Muscle layer of colon (tissue), 2 donors: Measurements from ENCODE around the gene SLC16A7.
A peak's percentile ranks its signal among the peaks of the same experiment; 100 is the strongest.
"Not testable (repeated sequence)": the region's sequence is repeated elsewhere in the genome, so short reads cannot be mapped to it uniquely, and the experiment has no call there.

ENCODE experiments used
- H3K27ac ChIP-seq: one replicate; pipeline ENCODE4 v1.7.0; 2013; ENCODE audit warnings: low read depth, mild to moderate bottlenecking, low read length, moderate library complexity
- H3K27me3 ChIP-seq, 2 donors: one replicate each; pipeline ENCODE4 v1.7.0; 2013; ENCODE audit warnings: low read length in 2 of 2, mild to moderate bottlenecking in 2 of 2; ENCODE audit not compliant: insufficient read depth in 2 of 2, control insufficient read depth in 1 of 2
- H3K36me3 ChIP-seq: one replicate; pipeline ENCODE4 v1.7.0; 2013; ENCODE audit warnings: mild to moderate bottlenecking, low read length; ENCODE audit not compliant: insufficient read depth
- H3K4me1 ChIP-seq: one replicate; pipeline ENCODE4 v1.7.0; 2013; ENCODE audit warnings: mild to moderate bottlenecking, low read length; ENCODE audit not compliant: insufficient read depth
- H3K4me3 ChIP-seq, 2 donors: one replicate each; pipeline ENCODE4 v1.7.0; 2013; ENCODE audit warnings: low read length in 2 of 2, low read depth in 1 of 2, mild to moderate bottlenecking in 1 of 2, moderate library complexity in 1 of 2
- H3K9ac ChIP-seq: one replicate; pipeline ENCODE4 v1.7.0; 2013; ENCODE audit warnings: low read length
- H3K9me3 ChIP-seq: one replicate; pipeline ENCODE4 v1.7.0; 2013; ENCODE audit warnings: mild to moderate bottlenecking, low read length
- donor health status: abdominal sarcoma.
- donor health status: Adenocarcinoma of cecum.

SLC16A7 gene

DNA sequence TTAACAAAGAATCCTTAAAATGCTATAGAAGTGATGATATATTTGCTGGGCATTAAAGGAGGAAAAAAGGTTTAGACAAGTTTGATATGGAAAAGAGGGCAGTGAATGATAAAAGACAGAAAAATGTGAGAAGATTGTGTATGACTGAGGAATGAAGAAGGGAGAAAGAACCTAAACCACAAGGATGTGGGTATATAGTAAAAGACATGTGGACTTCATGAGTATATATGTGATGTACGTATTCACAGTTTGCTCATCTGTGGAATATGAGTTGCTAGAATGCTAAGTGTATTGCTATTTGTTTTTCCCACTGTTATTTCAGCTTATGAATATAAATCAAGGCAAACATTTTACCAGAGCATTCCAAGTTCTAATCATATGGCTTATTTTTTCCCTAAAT is 2.1 kb upstream of the SLC16A7 start:
- Histone ChIP-seq H3K4me1 (peaks cover 14% of the 10 kb centered on the region), H3K27me3 (no peaks in the 10 kb centered on the region), H3K27ac (no peak overlapping the region), H3K9ac (no peak overlapping the region), H3K4me3 (no peak overlapping the region), H3K36me3 (no peaks in the 10 kb centered on the region), H3K9me3 (no peaks in the 10 kb centered on the region)

DNA sequence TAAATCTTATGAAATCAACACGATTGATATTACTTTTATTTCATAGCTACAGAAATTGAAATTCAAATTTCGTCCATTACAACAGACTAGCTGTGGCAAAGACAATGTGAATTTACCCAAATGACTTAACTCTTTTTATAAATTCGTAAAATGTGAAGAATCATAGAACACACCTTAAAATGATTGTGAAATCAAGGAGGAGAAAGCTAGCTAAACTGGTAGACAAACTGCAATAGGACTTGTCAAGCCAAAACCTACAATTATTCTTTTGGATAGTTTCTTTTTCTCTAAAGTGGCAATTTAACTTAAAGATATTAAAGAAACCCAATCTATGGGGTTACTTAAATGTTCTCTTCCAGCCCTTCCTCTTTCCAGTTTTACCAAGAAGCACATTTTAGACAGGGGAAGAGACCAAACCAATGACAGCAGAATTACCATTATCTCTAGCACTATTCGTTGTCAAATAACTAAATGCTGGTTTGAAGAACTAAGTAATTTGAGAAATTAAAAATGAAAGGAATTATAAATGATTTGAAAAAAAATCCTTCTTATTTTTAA is 807 bp upstream of the SLC16A7 start:
- Histone ChIP-seq H3K9ac (peak overlapping the region; percentile 66), H3K27me3 (no peaks in the 10 kb centered on the region), H3K4me3 (peak overlapping the region; percentile 22 to 85), H3K36me3 (no peaks in the 10 kb centered on the region), H3K4me1 (peaks cover 14% of the 10 kb centered on the region), H3K27ac (peak overlapping the region; percentile 77), H3K9me3 (no peaks in the 10 kb centered on the region)

DNA sequence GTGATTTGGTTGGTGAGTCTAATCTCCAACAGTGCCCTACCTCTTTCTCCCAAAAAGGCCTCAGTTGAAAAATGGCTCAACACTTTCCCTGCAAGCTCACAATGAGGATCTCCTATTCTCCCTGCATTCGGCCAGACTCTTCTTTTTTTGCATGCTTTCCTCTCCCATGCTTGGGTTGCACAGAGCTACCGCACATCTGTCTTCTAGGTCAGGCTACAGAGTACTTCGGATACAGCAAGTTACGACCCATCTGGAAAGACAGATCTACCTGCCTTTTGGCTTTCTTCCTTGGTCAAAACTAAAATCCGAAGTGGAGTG is 305 bp upstream of the SLC16A7 start:
- Histone ChIP-seq H3K4me3 (peak overlapping the region; percentile 22 to 85), H3K36me3 (no peaks in the 10 kb centered on the region), H3K27ac (peak overlapping the region; percentile 77), H3K4me1 (peaks cover 14% of the 10 kb centered on the region), H3K9ac (peak overlapping the region; percentile 66), H3K27me3 (no peaks in the 10 kb centered on the region), H3K9me3 (no peaks in the 10 kb centered on the region)

DNA sequence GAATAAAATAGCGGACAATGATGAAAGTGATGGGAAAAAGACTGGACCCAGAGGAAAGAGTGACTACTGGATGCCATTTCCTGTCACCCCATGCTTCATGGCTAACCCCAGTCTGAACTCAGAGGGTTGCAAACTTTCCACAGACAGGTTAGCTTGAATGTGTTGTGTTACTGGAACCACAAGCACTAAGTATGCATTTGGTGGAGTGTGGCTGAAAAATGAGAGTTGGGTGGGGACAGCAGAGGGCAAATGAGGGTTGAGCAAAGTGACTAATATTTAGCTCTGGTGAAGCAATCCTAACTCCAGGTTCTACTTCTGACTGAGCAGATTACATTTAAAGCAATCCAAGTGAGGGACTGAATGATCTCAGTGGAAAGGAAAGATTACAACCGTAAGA is 1.6 kb downstream of the SLC16A7 start:
- Histone ChIP-seq H3K27ac (peak overlapping the region; percentile 94), H3K4me3 (peak overlapping the region; percentile 82 to 85), H3K9me3 (no peaks in the 10 kb centered on the region), H3K27me3 (no peaks in the 10 kb centered on the region), H3K4me1 (peaks cover 14% of the 10 kb centered on the region), H3K36me3 (no peaks in the 10 kb centered on the region), H3K9ac (peak overlapping the region; percentile 77)

DNA sequence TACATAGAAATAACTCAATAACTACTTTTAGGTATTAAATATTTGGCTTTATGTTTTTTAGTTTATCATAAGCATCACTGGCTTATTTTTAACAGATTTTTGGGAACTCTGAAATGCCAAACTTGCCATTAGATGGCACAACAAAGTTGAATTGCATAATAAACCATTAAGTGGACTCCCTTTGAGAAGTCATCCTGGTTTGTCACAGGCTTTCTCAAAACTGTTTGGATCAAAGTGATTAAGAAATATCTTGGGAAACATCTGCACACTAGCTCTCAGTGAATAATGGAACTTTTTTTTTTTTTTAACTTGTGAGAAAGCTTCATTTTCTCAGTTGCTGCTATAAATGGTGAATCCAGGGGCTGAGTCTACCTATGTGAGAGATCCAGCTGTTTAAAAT is 4.3 kb downstream of the SLC16A7 start:
- H3K4me1 ChIP-seq: peaks cover 11% of the 10 kb centered on the region
- H3K9ac ChIP-seq: no peak overlapping the region
- H3K27me3 ChIP-seq: no peaks in the 10 kb centered on the region
- no peak overlapping the region for H3K27ac ChIP-seq
- no peaks in the 10 kb centered on the region for H3K9me3 ChIP-seq
- no peaks in the 10 kb centered on the region for H3K36me3 ChIP-seq
- H3K4me3 ChIP-seq: no peak overlapping the region

DNA sequence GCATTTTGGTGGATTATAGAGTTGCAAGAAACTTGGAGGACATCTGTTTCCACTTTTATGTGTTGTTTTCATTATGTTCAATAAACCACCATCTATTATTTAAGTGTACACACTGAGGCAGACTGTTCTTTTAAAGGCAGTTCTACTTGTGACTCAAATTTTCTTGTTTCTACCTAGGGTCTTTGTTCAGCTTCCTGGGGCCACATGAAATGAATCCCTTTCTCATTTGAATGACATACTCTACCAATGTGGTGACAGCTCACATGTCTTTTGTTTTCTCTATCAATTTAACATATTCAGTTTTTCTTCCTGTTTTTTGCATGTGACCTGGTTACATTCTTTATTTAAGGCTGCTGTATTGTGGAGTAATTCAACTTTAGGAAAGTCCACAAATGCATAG is 7.9 kb downstream of the SLC16A7 start:
- H3K9ac ChIP-seq: no peak overlapping the region
- H3K9me3 ChIP-seq: no peaks in the 10 kb centered on the region
- H3K36me3 ChIP-seq: no peaks in the 10 kb centered on the region
- H3K4me1 ChIP-seq: no peaks in the 10 kb centered on the region
- H3K27ac ChIP-seq: no peak overlapping the region
- no peaks in the 10 kb centered on the region for H3K27me3 ChIP-seq
- no peak overlapping the region for H3K4me3 ChIP-seq

DNA sequence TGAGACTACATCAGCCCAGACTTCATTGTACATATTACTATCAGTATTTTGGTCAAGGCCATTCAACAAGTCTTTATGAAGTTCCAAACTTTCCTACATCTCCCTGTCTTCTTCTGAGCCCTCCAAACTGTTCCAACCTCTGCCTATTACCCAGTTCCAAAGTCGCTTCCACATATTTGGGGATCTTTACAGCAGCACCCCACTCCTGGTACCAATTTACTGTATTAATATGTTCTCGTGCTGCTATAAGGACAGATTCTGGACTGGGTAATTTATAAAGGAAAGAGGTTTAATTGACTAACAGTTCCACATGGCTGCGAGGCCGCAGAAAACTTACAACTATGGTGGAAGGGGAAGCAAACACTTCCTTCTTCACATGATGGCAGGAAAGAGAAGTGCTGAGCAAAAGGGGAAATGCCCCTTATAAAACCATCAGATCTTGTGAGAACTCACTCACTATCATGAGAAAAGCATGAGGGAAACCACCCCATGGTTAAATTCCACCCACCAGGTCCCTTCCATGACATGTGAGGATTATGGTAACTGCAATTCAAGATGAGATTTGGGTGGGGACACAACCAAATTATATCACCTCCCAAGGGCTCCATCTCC is 17.1 kb downstream of the SLC16A7 start:
- H3K27me3 ChIP-seq, H3K27ac ChIP-seq, H3K4me3 ChIP-seq, H3K9ac ChIP-seq, H3K36me3 ChIP-seq, H3K4me1 ChIP-seq, H3K9me3 ChIP-seq: not testable (repeated sequence)

DNA sequence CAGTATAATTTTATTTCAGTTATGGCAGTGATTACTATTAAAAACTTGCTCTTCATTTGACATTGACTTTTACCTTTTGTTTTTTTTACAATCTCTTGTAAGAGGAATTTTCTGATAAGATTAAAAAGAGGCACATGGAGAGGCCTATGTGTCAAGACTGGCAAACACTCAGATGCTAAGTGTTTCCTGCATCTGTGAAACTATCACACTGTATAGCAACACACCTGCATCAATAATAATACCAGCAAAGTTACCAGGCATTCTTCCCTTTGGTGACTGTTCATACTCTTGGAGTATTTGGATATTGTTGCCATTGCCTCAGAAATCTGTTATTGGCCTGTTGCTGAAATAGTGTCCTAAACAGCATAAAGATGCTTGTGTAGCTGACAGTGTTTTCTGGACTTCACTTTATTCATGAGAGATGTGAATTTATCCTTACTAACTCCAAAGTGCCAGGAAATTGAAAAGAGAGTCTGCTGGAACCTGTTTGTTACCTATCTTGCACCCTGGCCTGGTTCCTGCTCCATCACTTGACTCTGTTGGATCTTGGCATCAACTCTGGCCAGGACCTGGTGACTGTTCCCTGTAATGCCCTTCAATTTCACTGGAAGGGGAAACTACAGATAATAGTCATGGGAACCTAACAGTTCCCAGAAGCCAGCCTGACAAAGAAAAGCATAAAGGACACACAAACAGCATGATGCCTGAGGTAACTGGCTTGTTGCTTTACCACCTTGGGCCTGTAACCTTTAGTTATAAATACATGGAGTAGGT is 19.8 kb downstream of the SLC16A7 start:
- Histone ChIP-seq H3K27ac (no peak overlapping the region), H3K9ac (no peak overlapping the region), H3K4me3 (no peak overlapping the region), H3K36me3 (no peaks in the 10 kb centered on the region), H3K27me3 (no peaks in the 10 kb centered on the region), H3K4me1 (no peaks in the 10 kb centered on the region), H3K9me3 (no peaks in the 10 kb centered on the region)

DNA sequence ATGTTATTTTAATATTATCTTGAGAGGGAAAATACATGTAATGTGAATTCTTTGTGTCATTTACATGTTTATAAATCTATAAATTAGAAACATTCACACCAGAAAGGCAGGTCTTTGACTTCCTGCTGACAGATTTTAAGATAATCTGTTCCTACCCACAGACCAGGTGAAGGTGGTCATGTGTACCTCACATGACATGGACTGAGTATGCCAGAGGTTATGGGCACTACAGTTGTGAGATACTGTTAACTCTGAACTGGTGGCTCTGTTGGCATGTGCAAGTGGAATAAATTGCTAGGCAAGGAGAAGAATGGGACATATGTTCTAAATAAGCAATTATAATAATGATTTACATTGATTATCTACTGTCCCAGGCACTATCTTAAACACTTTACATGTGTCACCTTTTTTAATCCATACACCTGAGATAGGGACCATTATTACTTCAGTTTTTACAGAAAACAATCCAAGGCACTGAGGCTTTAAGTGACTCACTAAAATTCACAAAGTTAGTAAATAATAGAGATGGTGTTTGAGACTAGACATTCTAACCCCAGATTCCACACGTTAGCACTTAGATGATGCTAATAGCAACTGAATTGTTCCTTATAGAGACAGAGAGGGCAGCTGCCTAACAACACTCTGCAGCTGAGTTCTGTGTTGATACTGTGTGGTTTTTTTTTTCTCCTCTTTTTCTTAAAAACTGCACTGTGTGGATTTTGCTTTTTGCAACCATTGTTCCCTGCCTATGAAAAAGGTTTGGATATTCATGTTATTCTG is 23.8 kb downstream of the SLC16A7 start:
- Histone ChIP-seq H3K27ac (no peak overlapping the region), H3K4me3 (no peak overlapping the region), H3K4me1 (no peaks in the 10 kb centered on the region), H3K9ac (no peak overlapping the region), H3K27me3 (no peaks in the 10 kb centered on the region), H3K36me3 (no peaks in the 10 kb centered on the region), H3K9me3 (no peaks in the 10 kb centered on the region)

DNA sequence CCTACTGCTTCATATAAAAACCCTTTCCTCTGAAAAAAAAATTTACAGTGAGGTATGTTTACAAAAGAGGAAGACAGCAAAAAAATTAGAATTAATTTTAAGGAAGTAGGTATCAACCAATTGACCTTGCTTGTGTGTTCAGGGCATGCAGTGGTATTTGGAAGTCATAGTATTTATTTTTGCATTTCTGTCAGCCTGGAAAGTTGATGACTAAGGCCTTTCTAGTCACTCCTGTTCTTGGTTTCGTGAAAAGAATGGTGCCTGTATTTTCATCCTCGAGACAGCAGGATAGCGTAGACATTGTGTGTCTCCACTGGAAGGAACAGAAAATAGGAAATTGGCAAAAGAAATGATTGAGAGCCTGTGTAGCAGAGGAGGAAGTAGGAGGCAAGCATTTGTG is 24.5 kb downstream of the SLC16A7 start:
- Histone ChIP-seq H3K27ac (no peak overlapping the region), H3K4me1 (no peaks in the 10 kb centered on the region), H3K9me3 (no peaks in the 10 kb centered on the region), H3K4me3 (no peak overlapping the region), H3K9ac (no peak overlapping the region), H3K36me3 (no peaks in the 10 kb centered on the region), H3K27me3 (no peaks in the 10 kb centered on the region)

DNA sequence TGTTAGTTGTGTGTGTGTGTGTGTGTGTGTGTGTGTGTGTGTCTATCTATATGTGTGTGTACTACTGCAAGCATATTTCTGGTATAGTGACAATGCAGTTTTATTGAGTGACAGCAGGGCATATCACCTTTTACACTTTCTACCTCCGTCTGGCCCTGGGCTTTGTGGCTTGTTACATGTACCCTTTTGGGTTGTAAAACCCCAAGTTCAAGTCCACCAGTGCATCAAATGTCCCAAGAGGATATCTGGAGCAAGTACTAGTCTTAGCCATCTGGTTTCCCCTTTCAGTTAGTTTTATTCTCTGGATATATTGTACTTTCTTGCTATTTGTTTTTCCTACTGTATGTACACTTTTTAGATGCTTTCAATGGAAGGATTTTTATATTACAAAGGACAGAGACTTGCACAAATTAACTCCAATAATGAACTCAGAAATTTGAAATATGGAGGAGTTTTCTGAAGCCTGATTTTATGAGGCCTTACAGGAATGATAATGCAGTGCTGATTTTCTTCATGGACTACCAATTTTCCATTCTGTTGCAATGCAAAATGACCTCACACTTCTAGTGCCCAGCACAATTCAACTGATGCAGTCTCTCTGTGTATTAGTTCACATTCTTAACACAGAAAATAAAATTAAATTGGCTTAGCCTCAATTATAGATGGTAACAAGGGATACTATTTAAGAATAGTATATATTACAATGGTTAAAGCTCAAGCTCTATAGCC is 29.1 kb downstream of the SLC16A7 start:
- Histone ChIP-seq H3K36me3 (no peaks in the 10 kb centered on the region), H3K9me3 (no peaks in the 10 kb centered on the region), H3K27ac (no peak overlapping the region), H3K9ac (no peak overlapping the region), H3K4me1 (no peaks in the 10 kb centered on the region), H3K4me3 (no peak overlapping the region), H3K27me3 (no peaks in the 10 kb centered on the region)
